K562 (cell line): ENCODE measurements around the gene NBR1. TPM values are rescaled to one million over a fixed set of nuclear protein-coding genes. Genes with fewer than 3 reads are reported as not detected.

Source experiments
- ATF2 ChIP-seq: sonication (generic); formaldehyde crosslinking; IDR thresholded peaks from 2 replicates; pipeline ENCODE4 v1.8.1; 2022; ENCODE audit warnings: missing genetic modification reagents
- CBFB ChIP-seq: sonication (generic); formaldehyde crosslinking; IDR thresholded peaks from 2 replicates; pipeline ENCODE4 v1.4.0; 2020; ENCODE audit warnings: mild to moderate bottlenecking, missing genetic modification reagents
- CBX3 ChIP-seq, 2 experiments: IDR thresholded peaks; 1 replicate in 1 of 2; 2 replicates in 1 of 2; pipeline ENCODE4 v1.6.1; 2012; ENCODE audit warnings: inconsistent platforms in 2 of 2, low read length in 2 of 2, borderline replicate concordance in 1 of 2, control low read depth in 1 of 2
- ELK1 ChIP-seq: sonication (generic); formaldehyde crosslinking; IDR thresholded peaks from 2 replicates; pipeline ENCODE4 v1.8.1; 2022; ENCODE audit warnings: missing genetic modification reagents
- EWSR1 ChIP-seq: fragments of 450-650 bp; IDR thresholded peaks from 2 replicates; pipeline ENCODE4 v1.6.1; 2018; ENCODE audit warnings: borderline replicate concordance, mild to moderate bottlenecking, low read depth, moderate library complexity; ENCODE audit not compliant: partially characterized antibody
- KLF1 ChIP-seq: fragments of 450-650 bp; IDR thresholded peaks from 2 replicates; pipeline ENCODE4 v1.6.1; 2016; ENCODE audit warnings: missing genetic modification characterization, missing compliant biosample characterization
- MCM5 ChIP-seq: fragments of 450-650 bp; IDR thresholded peaks from 2 replicates; pipeline ENCODE4 v1.6.1; 2016; ENCODE audit warnings: low read depth
- MEF2A ChIP-seq: IDR thresholded peaks from 2 replicates; pipeline ENCODE4 v1.6.1; 2011; ENCODE audit warnings: low read depth, mild to moderate bottlenecking, low read length, moderate library complexity; ENCODE audit not compliant: control insufficient read depth
- PHB ChIP-seq: fragments of 250-450 bp; sonication (Bioruptor Pico); IDR thresholded peaks from 2 replicates; pipeline ENCODE4 v1.5.0; 2021
- PHTF2 ChIP-seq: fragments of 250-450 bp; sonication (Bioruptor Pico); IDR thresholded peaks from 2 replicates; pipeline ENCODE4 v1.5.0; 2021; ENCODE audit warnings: mild to moderate bottlenecking
- POLR2G ChIP-seq: fragments of 200-400 bp; formaldehyde crosslinking; IDR thresholded peaks from 2 replicates; pipeline ENCODE4 v1.6.1; 2017; ENCODE audit warnings: low read depth, mild to moderate bottlenecking, antibody characterized with exemption, low read length, moderate library complexity
- POU5F1 ChIP-seq: fragments of 150-350 bp; IDR thresholded peaks from 2 replicates; pipeline ENCODE4 v1.6.1; 2014; ENCODE audit warnings: borderline replicate concordance, low read length, low read depth, mild to moderate bottlenecking; ENCODE audit not compliant: partially characterized antibody
- RBFOX2 ChIP-seq: fragments of 200-400 bp; formaldehyde crosslinking; IDR thresholded peaks from 2 replicates; pipeline ENCODE4 v1.6.1; 2017; ENCODE audit warnings: low read depth, mild to moderate bottlenecking, low read length, moderate library complexity
- SMC3 ChIP-seq: conservative IDR thresholded peaks from 2 replicates; pipeline ENCODE4 v1.6.1; 2011; ENCODE audit warnings: low read depth, low read length, improper control_type of control experiment; ENCODE audit not compliant: insufficient read depth
- THRB ChIP-seq: fragments of 450-650 bp; formaldehyde crosslinking; conservative IDR thresholded peaks from 2 replicates; pipeline ENCODE4 v1.4.0; 2022; ENCODE audit warnings: mild to moderate bottlenecking, missing genetic modification characterization
- XRCC3 ChIP-seq: fragments of 450-650 bp; IDR thresholded peaks from 2 replicates; pipeline ENCODE4 v1.6.1; 2017; ENCODE audit warnings: mild to moderate bottlenecking, moderate library complexity
- ZFP1 ChIP-seq: fragments of 450-650 bp; formaldehyde crosslinking; IDR thresholded peaks from 2 replicates; pipeline ENCODE4 v1.4.0; 2020; ENCODE audit warnings: mild to moderate bottlenecking, mixed read lengths
- ZNF583 ChIP-seq: fragments of 250-450 bp; sonication (Bioruptor Pico); IDR thresholded peaks from 2 replicates; pipeline ENCODE4 v1.4.0; 2020
- ZNF586 ChIP-seq: fragments of 450-650 bp; formaldehyde crosslinking; conservative IDR thresholded peaks from 2 replicates; pipeline ENCODE4 v1.4.0; 2020; ENCODE audit warnings: mild to moderate bottlenecking, moderate library complexity
- polyA plus RNA-seq, 8 experiments: library from polyadenylated mRNA; depleted of rRNA in 4 of 8; stranded (reverse) in 5 of 8; unstranded in 3 of 8; fragments of >200 nt; fragmentation: Nextera tagmentation in 2 of 8; fragmentation: Illumina TruSeq in 1 of 8; extraction: Ambion mirVana in 2 of 8; extraction: Trizol in 1 of 8; gene quantifications; 2 replicates each; pipeline versions ENCODE4 v1.2.1 to v1.2.3, GENCODE V29; 2011 to 2014; ENCODE audit warnings: inconsistent platforms in 1 of 8, missing spikeins in 1 of 8
- total RNA-seq, 7 experiments: library from RNA; depleted of rRNA in 6 of 7; stranded (reverse); fragments of >200 nt in 6 of 7; fragmentation: Illumina TruSeq in 2 of 7; extraction: Trizol in 2 of 7; gene quantifications; 2 replicates each; pipeline versions ENCODE4 v1.2.1 to v1.2.3, GENCODE V29; 2011 to 2021; ENCODE audit warnings: low replicate concordance in 1 of 7
- TF ChIP-seq, protein P1 (sequence below): fragments of 450-650 bp; IDR thresholded peaks from 2 replicates; pipeline ENCODE4 v1.6.1; 2017; ENCODE audit warnings: mild to moderate bottlenecking, moderate library complexity
- TF ChIP-seq, protein P2 (sequence below), 2 experiments: fragments of 200-800 bp in 1 of 2; sonication (Bioruptor generic) in 1 of 2; sonication (generic) in 1 of 2; formaldehyde crosslinking in 1 of 2; IDR thresholded peaks in 1 of 2; conservative IDR thresholded peaks in 1 of 2; 2 replicates each; pipeline versions ENCODE4 v1.5.0 to v1.6.1; 2016 to 2020; ENCODE audit warnings: missing compliant biosample characterization in 1 of 2, missing genetic modification characterization in 1 of 2, missing genetic modification reagents in 1 of 2

The NBR1 gene
- total and polyA plus RNA-seq, 9 of the 15 experiments (the other 6 are each of a cell fraction or from before 2014, with no cell fraction given): 4.2 to 70.1 (median 39.9) TPM

GRCh38 chr17:43169561-43170139 is 1.4 kb upstream of the NBR1 start (continued):
- 0 out of 2 replicates have a peak, but pooled peaks have one; percentile 12 for TF ChIP-seq CBFB (CRISPR knock-in tag)
- TF ChIP-seq PHTF2 (CRISPR knock-in tag): no peak
- TF ChIP-seq ZFP1 (CRISPR knock-in tag): no peak
- TF ChIP-seq ELK1 (CRISPR knock-in tag): no peak
- TF ChIP-seq SMC3: no peak
- TF ChIP-seq ZNF586 (CRISPR knock-in tag): no peak
- TF ChIP-seq THRB (CRISPR knock-in tag): no peak
- TF ChIP-seq, protein P1, sequence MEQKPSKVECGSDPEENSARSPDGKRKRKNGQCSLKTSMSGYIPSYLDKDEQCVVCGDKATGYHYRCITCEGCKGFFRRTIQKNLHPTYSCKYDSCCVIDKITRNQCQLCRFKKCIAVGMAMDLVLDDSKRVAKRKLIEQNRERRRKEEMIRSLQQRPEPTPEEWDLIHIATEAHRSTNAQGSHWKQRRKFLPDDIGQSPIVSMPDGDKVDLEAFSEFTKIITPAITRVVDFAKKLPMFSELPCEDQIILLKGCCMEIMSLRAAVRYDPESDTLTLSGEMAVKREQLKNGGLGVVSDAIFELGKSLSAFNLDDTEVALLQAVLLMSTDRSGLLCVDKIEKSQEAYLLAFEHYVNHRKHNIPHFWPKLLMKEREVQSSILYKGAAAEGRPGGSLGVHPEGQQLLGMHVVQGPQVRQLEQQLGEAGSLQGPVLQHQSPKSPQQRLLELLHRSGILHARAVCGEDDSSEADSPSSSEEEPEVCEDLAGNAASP: no peak
- no peak for TF ChIP-seq XRCC3
- TF ChIP-seq, protein P2, sequence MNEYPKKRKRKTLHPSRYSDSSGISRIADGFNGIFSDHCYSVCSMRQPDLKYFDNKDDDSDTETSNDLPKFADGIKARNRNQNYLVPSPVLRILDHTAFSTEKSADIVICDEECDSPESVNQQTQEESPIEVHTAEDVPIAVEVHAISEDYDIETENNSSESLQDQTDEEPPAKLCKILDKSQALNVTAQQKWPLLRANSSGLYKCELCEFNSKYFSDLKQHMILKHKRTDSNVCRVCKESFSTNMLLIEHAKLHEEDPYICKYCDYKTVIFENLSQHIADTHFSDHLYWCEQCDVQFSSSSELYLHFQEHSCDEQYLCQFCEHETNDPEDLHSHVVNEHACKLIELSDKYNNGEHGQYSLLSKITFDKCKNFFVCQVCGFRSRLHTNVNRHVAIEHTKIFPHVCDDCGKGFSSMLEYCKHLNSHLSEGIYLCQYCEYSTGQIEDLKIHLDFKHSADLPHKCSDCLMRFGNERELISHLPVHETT (CRISPR knock-in tag; conservative IDR thresholded peaks at IDR 0.05 in 1 of 2, IDR thresholded peaks at IDR 0.05 in 1 of 2): no peak
- no peak for TF ChIP-seq POU5F1
- TF ChIP-seq RBFOX2: peak; percentile 58
- TF ChIP-seq ZNF583 (CRISPR knock-in tag): no peak
- TF ChIP-seq ATF2 (CRISPR knock-in tag): no peak
- no peak for TF ChIP-seq MEF2A
- TF ChIP-seq POLR2G: peak; percentile 66
- TF ChIP-seq CBX3 (IDR thresholded peaks at IDR 0.05; ENCODE audit: borderline replicate concordance in 1 of 2, low read length in 2 of 2): 0 out of 3 replicates have a peak, but pooled peaks of 1 of the 2 experiments have one; percentile 6
- no peak for TF ChIP-seq PHB (CRISPR knock-in tag)
- no peak for TF ChIP-seq KLF1 (tag)
- TF ChIP-seq EWSR1: no peak
- TF ChIP-seq MCM5: no peak
